ENCODE measurements around the gene ETNPPL.

Gene ETNPPL

GRCh38 chr4:108795733-108796132 lies 32.9 kb upstream of the ETNPPL start:
- no peak overlapping the region for H3K4me3 ChIP-seq (replicated peaks in 1 of 2; ENCODE audit: low read depth in 2 of 2, low read length in 2 of 2)
- no peak for DNase-seq (ENCODE audit: low read depth in 2 of 2)
- TF ChIP-seq, protein P1, sequence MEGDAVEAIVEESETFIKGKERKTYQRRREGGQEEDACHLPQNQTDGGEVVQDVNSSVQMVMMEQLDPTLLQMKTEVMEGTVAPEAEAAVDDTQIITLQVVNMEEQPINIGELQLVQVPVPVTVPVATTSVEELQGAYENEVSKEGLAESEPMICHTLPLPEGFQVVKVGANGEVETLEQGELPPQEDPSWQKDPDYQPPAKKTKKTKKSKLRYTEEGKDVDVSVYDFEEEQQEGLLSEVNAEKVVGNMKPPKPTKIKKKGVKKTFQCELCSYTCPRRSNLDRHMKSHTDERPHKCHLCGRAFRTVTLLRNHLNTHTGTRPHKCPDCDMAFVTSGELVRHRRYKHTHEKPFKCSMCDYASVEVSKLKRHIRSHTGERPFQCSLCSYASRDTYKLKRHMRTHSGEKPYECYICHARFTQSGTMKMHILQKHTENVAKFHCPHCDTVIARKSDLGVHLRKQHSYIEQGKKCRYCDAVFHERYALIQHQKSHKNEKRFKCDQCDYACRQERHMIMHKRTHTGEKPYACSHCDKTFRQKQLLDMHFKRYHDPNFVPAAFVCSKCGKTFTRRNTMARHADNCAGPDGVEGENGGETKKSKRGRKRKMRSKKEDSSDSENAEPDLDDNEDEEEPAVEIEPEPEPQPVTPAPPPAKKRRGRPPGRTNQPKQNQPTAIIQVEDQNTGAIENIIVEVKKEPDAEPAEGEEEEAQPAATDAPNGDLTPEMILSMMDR (IDR thresholded peaks at IDR 0.05; ENCODE audit: low read depth, low read length), result no peak

GRCh38 chr4:108794136-108794535 lies 31.3 kb upstream of the ETNPPL start:
- DNase-seq (ENCODE audit: low read depth in 2 of 2), result peak in 1 of 2 donors; percentile 34
- no peak overlapping the region for H3K4me3 ChIP-seq (replicated peaks in 1 of 2; ENCODE audit: low read depth in 2 of 2, low read length in 2 of 2)
- TF ChIP-seq, protein P1 (IDR thresholded peaks at IDR 0.05; ENCODE audit: low read depth, low read length), result no peak

- DNase-seq (ENCODE audit: low read depth in 2 of 2), result no peak
- TF ChIP-seq, protein P1 (IDR thresholded peaks at IDR 0.05; ENCODE audit: low read depth, low read length), result no peak
These were observed 30.6 kb upstream of the ETNPPL start for GRCh38 chr4:108793415-108793814.

DNA sequence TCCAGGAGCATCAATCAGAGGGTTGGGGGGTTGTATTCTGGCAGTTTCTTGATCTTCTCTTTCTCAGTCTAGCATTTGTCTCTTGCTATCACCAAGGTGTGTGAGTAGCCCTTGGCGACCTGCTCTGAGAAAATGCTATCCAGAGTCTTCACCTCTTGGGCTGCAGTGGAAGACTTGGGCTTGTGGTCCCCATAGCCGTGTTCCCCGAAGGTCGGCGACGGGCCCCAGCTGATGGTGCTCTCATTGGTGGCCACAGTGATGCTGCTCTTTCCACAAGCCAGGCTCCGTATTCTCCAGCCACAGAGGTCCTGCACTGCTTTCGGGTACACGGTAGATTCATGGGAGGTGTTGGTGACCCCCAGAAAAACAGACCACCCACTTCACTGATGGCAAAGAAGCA lies 25.9 kb upstream of the ETNPPL start:
- H3K4me3 ChIP-seq (replicated peaks in 1 of 2; ENCODE audit: low read depth in 2 of 2, low read length in 2 of 2), result no peak overlapping the region
- TF ChIP-seq, protein P1 (IDR thresholded peaks at IDR 0.05; ENCODE audit: low read depth, low read length), result no peak
- DNase-seq (ENCODE audit: low read depth in 2 of 2), result no peak

More at GRCh38 chr4:108793415-108793814, 30.6 kb upstream of the ETNPPL start:
- H3K4me3 ChIP-seq (replicated peaks in 1 of 2; ENCODE audit: low read depth in 2 of 2, low read length in 2 of 2), result no peak overlapping the region

GRCh38 chr4:108787724-108788123 lies 24.9 kb upstream of the ETNPPL start:
- TF ChIP-seq, protein P1 (IDR thresholded peaks at IDR 0.05; ENCODE audit: low read depth, low read length), result no peak
- DNase-seq (ENCODE audit: low read depth in 2 of 2), result no peak
- no peak overlapping the region for H3K4me3 ChIP-seq (replicated peaks in 1 of 2; ENCODE audit: low read depth in 2 of 2, low read length in 2 of 2)

- TF ChIP-seq, protein P1 (IDR thresholded peaks at IDR 0.05; ENCODE audit: low read depth, low read length), result no peak
- no peak overlapping the region for H3K4me3 ChIP-seq (replicated peaks in 1 of 2; ENCODE audit: low read depth in 2 of 2, low read length in 2 of 2)
- no peak for DNase-seq (ENCODE audit: low read depth in 2 of 2)
These were observed 24.3 kb upstream of the ETNPPL start for GRCh38 chr4:108787106-108787505.

GRCh38 chr4:108786351-108786750 lies 23.5 kb upstream of the ETNPPL start:
- no peak overlapping the region for H3K4me3 ChIP-seq (replicated peaks in 1 of 2; ENCODE audit: low read depth in 2 of 2, low read length in 2 of 2)
- no peak for DNase-seq (ENCODE audit: low read depth in 2 of 2)
- TF ChIP-seq, protein P1 (IDR thresholded peaks at IDR 0.05; ENCODE audit: low read depth, low read length), result no peak
